ENCODE results near the gene BOC. TPM values are rescaled to one million over a fixed set of nuclear protein-coding genes. Genes with fewer than 3 reads are reported as not detected.

The BOC gene
- total RNA-seq, 1 donor from 2014 or later, result 20.2 TPM

- no peak for TF ChIP-seq CTCF (IDR thresholded peaks at IDR 0.05; ENCODE audit: insufficient read depth, low read depth, low read length)
- no peak for TF ChIP-seq EZH2 (IDR thresholded peaks at IDR 0.05; ENCODE audit: insufficient read depth, low read length)
- H3K36me3 ChIP-seq (ENCODE audit: insufficient read depth, low read length), result no peaks in the 10 kb centered on the region
- Mint-ChIP-seq H3K27me3 (ENCODE audit: low read depth, unreplicated experiment) (no peaks in the 10 kb centered on the region), H3K36me3 (ENCODE audit: low read depth, unreplicated experiment) (peaks cover 21% of the 10 kb centered on the region), H3K4me1 (ENCODE audit: low read depth, unreplicated experiment) (peaks cover 7% of the 10 kb centered on the region), H3K27ac (ENCODE audit: unreplicated experiment) (peak overlapping the region; percentile 66), H3K9me3 (ENCODE audit: unreplicated experiment) (peaks cover 2% of the 10 kb centered on the region), H3K4me3 (ENCODE audit: unreplicated experiment) (no peak overlapping the region)
- no peak overlapping the region for H3K4me3 ChIP-seq (ENCODE audit: insufficient read depth, low read depth, low read length)
- H3K9me3 ChIP-seq (ENCODE audit: insufficient read depth, low read depth, low read length), result no peaks in the 10 kb centered on the region
- H3K27me3 ChIP-seq (ENCODE audit: insufficient read depth, low read length), result no peaks in the 10 kb centered on the region
- no peak overlapping the region for H3K4me2 ChIP-seq (ENCODE audit: low read length)
- no peaks in the 10 kb centered on the region for H3K79me2 ChIP-seq (ENCODE audit: insufficient read depth, low read length)
- no peak overlapping the region for H3K9ac ChIP-seq (ENCODE audit: low read length)
- H2AFZ ChIP-seq (ENCODE audit: low read depth, low read length), result no peak overlapping the region
- FAIRE-seq (no peak), DNase-seq (ENCODE audit: low read depth) (no peak)
- H3K27ac ChIP-seq (ENCODE audit: low read depth, low read length), result no peak overlapping the region
- no peaks in the 10 kb centered on the region for H4K20me1 ChIP-seq (ENCODE audit: insufficient read depth, low read length)
- no peaks in the 10 kb centered on the region for H3K4me1 ChIP-seq (ENCODE audit: insufficient read depth, low read length)
Measured at GRCh38 chr3:113255100-113255853, 43.9 kb downstream of the BOC start.

- Mint-ChIP-seq H3K4me3 (ENCODE audit: unreplicated experiment) (no peak overlapping the region), H3K9me3 (ENCODE audit: unreplicated experiment) (peaks cover 2% of the 10 kb centered on the region), H3K36me3 (ENCODE audit: low read depth, unreplicated experiment) (peaks cover 19% of the 10 kb centered on the region), H3K27me3 (ENCODE audit: low read depth, unreplicated experiment) (no peaks in the 10 kb centered on the region), H3K27ac (ENCODE audit: unreplicated experiment) (peak overlapping the region; percentile 66), H3K4me1 (ENCODE audit: low read depth, unreplicated experiment) (peaks cover 7% of the 10 kb centered on the region)
- H3K27ac ChIP-seq (ENCODE audit: low read depth, low read length), result no peak overlapping the region
- no peaks in the 10 kb centered on the region for H3K79me2 ChIP-seq (ENCODE audit: insufficient read depth, low read length)
- H3K9ac ChIP-seq (ENCODE audit: low read length), result no peak overlapping the region
- TF ChIP-seq CTCF (IDR thresholded peaks at IDR 0.05; ENCODE audit: insufficient read depth, low read depth, low read length) (no peak), EZH2 (IDR thresholded peaks at IDR 0.05; ENCODE audit: insufficient read depth, low read length) (no peak)
- H3K4me1 ChIP-seq (ENCODE audit: insufficient read depth, low read length), result no peaks in the 10 kb centered on the region
- no peaks in the 10 kb centered on the region for H3K27me3 ChIP-seq (ENCODE audit: insufficient read depth, low read length)
- DNase-seq (ENCODE audit: low read depth), result no peak
- H3K4me2 ChIP-seq (ENCODE audit: low read length), result no peak overlapping the region
- no peak for FAIRE-seq
- H2AFZ ChIP-seq (ENCODE audit: low read depth, low read length), result no peak overlapping the region
- no peaks in the 10 kb centered on the region for H3K36me3 ChIP-seq (ENCODE audit: insufficient read depth, low read length)
- no peaks in the 10 kb centered on the region for H3K9me3 ChIP-seq (ENCODE audit: insufficient read depth, low read depth, low read length)
- no peak overlapping the region for H3K4me3 ChIP-seq (ENCODE audit: insufficient read depth, low read depth, low read length)
- H4K20me1 ChIP-seq (ENCODE audit: insufficient read depth, low read length), result no peaks in the 10 kb centered on the region
Measured at GRCh38 chr3:113255854-113256615, 44.7 kb downstream of the BOC start.
